ENCODE results near the gene MRPL47.

Gene MRPL47

GRCh38 chr3:179590669-179591068, 13.8 kb downstream of the MRPL47 start:
- no peak for DNase-seq

DNA sequence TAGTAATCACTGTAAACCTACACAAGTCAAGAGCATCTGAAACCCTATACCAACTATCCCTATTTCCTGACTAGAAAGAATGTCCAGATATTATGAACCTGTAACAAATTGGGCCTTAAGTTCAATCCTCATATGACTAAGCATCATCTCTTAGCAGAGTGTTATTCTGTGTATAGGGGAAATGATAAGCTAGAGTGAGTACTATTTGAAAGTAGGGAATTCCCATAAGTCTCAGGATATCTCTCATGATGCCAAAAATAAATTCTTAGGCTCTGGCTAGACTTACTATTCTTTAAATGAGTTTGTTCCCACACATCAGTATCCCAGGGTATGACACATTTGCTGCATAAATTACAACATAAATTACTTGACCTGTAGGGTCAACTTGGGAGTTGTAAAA, 15.3 kb downstream of the MRPL47 start:
- DNase-seq: no peak

DNA sequence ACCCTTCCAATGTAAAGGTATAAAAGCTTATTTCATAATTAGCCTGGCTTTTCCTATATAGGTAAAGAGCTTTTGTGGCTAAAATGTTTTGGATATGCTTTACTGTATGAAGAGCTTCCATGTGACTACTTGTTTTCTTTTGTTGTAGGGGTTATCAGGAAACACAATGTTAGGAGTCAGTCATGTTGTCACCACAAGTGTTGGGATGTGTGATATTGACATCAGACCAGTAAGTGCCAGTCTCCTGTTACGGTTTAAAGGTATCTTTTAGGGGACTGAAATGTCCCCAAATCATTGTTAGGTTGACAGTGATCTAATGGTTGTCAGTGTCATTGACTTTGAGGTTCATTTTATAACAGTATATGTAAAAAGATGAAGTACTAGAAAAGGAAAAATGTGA, 23.4 kb downstream of the MRPL47 start:
- no peak for DNase-seq

DNA sequence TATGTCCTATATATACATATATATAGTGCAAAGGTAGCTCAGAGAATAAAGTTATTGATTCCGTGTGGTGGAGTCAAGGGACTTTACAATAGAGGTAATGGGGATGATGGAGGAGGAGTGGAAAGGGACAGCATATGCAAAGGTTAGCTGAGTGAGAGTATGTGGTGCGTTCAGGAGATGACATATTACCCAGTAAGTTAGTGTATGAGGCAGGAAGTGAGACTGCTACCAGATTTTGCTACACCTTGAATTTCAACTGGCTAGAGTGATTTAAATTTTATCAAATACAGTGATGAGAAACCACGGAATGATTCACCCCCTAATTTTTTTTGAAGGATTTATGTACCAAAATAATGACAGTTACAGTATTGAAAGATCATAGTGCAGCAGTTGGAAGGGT, 38.9 kb downstream of the MRPL47 start:
- no peak for DNase-seq

DNA sequence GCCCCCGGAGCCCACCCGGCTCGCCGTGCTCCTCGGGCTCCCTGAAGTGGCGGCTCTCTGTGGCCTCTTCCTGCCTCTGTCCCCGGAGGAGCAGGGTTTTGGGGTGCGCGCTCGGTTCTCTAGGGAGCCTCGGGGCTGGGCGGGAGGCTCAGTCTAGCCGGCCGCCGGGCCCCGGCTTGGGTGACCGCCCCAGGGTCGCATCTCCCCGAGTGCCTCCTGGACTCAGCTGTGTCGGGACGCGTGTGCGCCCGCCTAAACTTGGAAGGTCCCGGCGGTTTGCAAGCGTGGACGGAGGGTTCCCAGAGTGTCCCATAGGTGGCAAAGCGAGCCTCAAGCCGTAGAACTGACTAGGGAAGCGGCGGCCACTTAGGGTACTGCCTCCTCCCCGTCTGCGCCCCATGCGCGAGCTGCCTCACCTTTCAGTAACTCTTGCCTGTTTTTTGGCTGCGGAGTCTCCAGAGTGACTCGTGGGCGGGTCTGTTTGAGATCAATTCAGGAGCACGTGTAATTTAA, 41.1 kb downstream of the MRPL47 start:
- peak; percentile 73 for DNase-seq

- peak; percentile 100 for DNase-seq
Observed at GRCh38 chr3:179562591-179563270, 41.7 kb downstream of the MRPL47 start, which contains the start of gene ACTL6A. TSS of gene ACTL6A (plus strand) at chr3:179562926. CDS start at chr3:179563093, 167 bp downstream.

GRCh38 chr3:179560791-179561190, 43.6 kb downstream of the MRPL47 start:
- no peak for DNase-seq

- peak; percentile 75 for DNase-seq
Observed at GRCh38 chr3:179558742-179559364, 45.6 kb downstream of the MRPL47 start.

GRCh38 chr3:179551349-179552105, 52.9 kb downstream of the MRPL47 start:
- DNase-seq: no peak

DNA sequence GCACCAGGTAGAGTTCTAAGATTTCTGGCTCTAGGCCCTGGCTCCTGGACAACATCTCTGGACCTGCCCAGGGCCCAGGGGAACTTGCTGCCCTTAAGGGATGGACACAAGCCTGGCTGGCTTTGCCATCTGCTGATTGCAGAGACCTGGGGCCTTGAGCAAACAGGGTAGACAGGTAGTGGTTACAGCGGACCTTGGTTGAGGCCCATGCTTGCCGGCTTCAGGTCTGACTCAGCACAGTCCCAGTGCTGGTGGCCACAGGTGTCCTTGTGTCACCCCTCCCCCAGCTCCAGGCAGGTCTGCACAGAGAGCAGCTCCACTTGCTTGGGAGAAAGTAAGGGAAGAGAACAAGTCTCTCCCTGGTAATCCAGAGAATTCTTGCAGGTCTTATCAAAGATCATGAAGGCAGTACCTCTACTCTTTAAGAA, 57.6 kb downstream of the MRPL47 start:
- no peak for DNase-seq

DNA sequence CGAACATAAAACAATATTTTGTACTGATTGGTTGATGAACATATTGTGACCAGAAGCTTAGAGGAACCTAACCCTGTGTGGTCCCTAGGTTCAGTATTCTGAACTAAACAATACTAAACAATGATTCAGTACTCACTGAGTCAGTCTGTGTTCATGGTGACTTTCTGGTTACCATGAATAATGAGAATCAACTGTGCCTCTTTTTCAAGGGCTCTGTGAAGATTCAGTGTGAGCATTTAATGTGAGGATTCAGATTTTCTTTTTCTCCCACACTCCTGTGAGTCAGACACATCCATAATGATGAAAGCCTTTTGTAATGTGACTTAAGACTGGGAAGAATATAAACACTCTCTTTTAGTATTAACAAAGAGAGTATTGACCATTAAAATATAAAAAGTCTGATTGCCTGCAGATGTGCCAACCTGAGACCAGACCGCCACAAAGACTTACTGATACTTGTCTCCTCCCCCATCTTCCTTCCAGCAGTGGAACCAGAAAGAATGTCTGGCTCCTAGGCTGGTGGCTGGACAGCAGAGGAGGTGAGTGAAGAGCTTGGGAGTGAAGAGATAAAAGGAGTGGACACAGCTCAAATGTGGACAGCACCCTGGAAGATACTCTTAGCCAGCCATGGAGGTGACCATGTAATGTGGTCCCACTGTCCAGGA, 59.3 kb downstream of the MRPL47 start:
- DNase-seq: peak; percentile 89

- DNase-seq: no peak
Observed at GRCh38 chr3:179542375-179542774, 62.1 kb downstream of the MRPL47 start.

DNA sequence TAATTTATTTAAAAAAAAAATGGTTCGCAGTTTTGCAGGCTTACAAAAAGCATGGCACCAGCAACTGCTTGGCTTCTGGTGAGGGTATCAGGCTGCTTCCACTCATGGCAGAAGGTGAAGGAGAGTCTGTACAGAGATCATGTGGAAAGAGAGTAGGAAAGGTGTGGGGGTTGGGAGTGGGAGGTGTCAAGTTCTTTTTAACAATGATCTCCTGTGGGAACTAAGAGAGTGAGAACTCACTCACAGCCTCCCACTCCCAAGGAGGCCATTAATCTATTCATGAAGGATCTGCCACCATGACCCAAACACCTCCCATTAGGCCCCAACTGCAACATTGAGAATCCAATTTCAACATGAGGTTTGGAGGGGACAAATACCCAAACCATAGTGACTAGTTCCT, 62.8 kb downstream of the MRPL47 start:
- DNase-seq: no peak

DNA sequence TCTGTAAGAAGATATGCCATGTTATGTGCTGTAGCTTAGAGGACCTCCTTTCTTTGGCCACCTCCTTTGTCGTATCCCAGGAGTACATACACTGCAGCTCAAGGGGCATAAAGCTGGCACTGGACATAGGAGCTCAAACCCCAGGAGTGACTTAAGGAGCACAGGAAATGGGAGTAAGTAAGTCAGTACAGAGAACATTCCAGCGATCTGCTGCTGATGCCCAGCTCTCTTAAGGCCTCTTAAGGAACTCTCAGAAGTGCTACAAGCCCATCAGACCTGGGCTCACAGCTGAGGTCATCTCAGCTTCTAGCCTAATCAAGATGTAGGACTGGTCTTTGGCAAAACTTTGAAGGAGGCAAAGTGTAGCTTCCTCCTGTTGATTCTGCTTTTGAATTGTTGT, 63.3 kb downstream of the MRPL47 start:
- DNase-seq: no peak

Measured in fibroblast of skin of right biceps (primary cell).